IPS-18a (cell line): ENCODE data around the gene PLCB4.

Source experiments
- H3K27ac ChIP-seq: one replicate; pipeline ENCODE4 v1.5.1; 2013; ENCODE audit warnings: low read length
- H3K27me3 ChIP-seq: one replicate; pipeline ENCODE4 v1.6.1; 2013; ENCODE audit warnings: mild to moderate bottlenecking, low read length; ENCODE audit not compliant: control insufficient read depth, insufficient read depth
- H3K36me3 ChIP-seq: one replicate; pipeline ENCODE4 v1.6.1; 2013; ENCODE audit warnings: low read depth, low read length; ENCODE audit not compliant: control insufficient read depth
- H3K4me1 ChIP-seq: one replicate; pipeline ENCODE4 v1.6.1; 2013; ENCODE audit warnings: low read depth, low read length; ENCODE audit not compliant: control insufficient read depth
- H3K4me3 ChIP-seq: one replicate; pipeline ENCODE4 v1.5.1; 2013; ENCODE audit warnings: low read length
- H3K9ac ChIP-seq: one replicate; pipeline ENCODE4 v1.6.1; 2013; ENCODE audit warnings: mild to moderate bottlenecking, low read length, moderate library complexity
- H3K9me3 ChIP-seq: one replicate; pipeline ENCODE4 v1.6.1; 2013; ENCODE audit warnings: low read depth, low read length; ENCODE audit not compliant: control insufficient read depth

Gene PLCB4

DNA sequence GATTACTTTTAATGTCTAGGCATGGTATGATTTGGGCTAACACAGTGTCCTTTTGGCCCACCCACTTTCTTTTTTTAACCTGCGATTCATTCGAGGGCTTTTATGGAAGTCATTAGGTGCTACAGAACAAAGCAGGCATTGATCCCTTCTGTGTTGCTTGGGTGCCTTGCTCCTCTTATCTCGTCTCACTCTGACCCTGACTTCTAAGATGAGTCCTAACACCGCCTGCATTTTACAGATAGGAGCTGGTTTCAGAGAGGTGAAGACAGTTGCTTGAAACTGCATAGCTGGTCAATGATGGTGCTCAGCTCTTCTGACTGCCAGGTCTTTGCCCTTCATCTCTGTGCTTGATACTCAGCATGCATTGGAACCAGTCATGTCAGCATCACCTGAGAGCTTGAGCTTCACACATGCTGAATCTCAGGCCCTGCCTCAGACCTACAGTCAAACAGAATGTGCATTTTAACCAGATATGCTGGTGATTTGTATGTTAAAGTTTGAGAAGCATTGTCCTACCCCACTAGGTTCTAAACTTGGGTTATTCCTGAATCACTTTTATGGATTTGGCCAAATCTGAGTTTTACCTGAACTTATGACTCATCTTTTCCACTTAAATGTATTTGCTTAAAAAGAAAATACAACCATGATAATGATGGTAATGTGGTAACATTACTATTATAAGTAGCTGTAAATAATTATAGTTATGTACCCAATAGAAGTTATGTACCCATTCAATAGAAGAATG is 142.3 kb downstream of the PLCB4 start:
- H3K4me1 ChIP-seq, result no peaks in the 10 kb centered on the region
- no peak overlapping the region for H3K9ac ChIP-seq
- no peaks in the 10 kb centered on the region for H3K9me3 ChIP-seq
- no peaks in the 10 kb centered on the region for H3K36me3 ChIP-seq
- no peaks in the 10 kb centered on the region for H3K27me3 ChIP-seq
- H3K27ac ChIP-seq, result no peak overlapping the region
- H3K4me3 ChIP-seq, result no peak overlapping the region

DNA sequence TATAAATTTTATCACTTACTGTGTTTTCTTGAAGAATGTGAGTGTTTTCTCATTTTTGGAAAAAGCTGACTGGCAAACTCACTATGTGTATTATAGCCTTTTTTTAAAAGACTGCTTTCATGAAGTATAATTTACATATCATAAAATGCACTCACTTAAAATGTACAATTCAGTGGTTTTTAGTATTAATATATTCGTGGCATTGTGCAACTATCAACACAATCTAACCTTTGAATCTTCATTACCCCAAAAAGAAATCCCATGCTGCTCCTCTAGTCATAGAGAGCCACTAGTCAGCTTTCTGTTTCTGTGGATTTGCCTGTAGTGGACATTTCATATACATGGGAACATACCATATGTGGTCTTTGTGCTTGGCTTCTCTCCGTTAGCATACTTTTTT is 143.8 kb downstream of the PLCB4 start:
- no peaks in the 10 kb centered on the region for H3K4me1 ChIP-seq
- H3K4me3 ChIP-seq, result no peak overlapping the region
- no peaks in the 10 kb centered on the region for H3K27me3 ChIP-seq
- H3K9me3 ChIP-seq, result no peaks in the 10 kb centered on the region
- no peaks in the 10 kb centered on the region for H3K36me3 ChIP-seq
- no peak overlapping the region for H3K9ac ChIP-seq
- H3K27ac ChIP-seq, result no peak overlapping the region

DNA sequence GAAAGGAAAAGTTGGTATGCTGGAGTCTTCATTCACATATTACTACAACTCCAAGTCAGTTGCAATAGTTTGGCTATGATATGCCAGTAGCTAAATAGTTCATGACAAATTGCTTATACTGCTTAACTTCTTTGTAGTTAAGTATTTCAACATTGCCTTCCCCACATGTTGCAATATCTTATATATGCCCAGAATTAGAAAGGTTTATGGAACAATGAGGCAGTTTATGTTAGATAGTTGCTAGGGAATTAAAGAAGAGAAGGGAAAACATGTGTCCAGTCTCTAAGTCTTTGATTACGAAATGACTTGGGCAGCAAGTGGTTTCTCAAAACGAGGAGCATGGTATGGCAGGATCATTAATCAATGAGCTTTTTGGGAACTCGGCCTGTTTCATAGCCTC is 145.8 kb downstream of the PLCB4 start:
- H3K9me3 ChIP-seq, result no peaks in the 10 kb centered on the region
- H3K9ac ChIP-seq, result no peak overlapping the region
- no peaks in the 10 kb centered on the region for H3K36me3 ChIP-seq
- no peaks in the 10 kb centered on the region for H3K27me3 ChIP-seq
- no peaks in the 10 kb centered on the region for H3K4me1 ChIP-seq
- no peak overlapping the region for H3K4me3 ChIP-seq
- no peak overlapping the region for H3K27ac ChIP-seq

DNA sequence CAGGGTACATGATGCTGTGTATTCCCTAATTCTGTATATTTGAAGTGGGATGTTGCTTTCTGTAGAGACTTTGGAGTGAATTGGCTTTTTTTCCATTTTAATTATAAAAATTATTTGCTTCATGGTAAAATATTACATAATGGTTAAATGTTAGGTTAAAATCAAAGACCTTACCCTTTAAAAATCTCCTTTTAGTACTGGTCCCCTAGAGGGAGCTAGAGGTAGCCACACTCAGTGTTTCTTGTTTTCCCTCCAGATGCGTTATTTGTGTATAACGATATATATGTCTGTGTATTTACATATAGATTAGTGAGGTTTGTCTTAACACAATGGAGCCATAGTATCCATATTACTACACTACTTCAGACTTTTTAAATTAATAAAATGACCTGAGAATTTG is 146.7 kb downstream of the PLCB4 start:
- no peak overlapping the region for H3K4me3 ChIP-seq
- H3K4me1 ChIP-seq, result peaks cover under 1% of the 10 kb centered on the region
- no peaks in the 10 kb centered on the region for H3K27me3 ChIP-seq
- H3K36me3 ChIP-seq, result no peaks in the 10 kb centered on the region
- no peak overlapping the region for H3K27ac ChIP-seq
- H3K9me3 ChIP-seq, result no peaks in the 10 kb centered on the region
- H3K9ac ChIP-seq, result no peak overlapping the region

DNA sequence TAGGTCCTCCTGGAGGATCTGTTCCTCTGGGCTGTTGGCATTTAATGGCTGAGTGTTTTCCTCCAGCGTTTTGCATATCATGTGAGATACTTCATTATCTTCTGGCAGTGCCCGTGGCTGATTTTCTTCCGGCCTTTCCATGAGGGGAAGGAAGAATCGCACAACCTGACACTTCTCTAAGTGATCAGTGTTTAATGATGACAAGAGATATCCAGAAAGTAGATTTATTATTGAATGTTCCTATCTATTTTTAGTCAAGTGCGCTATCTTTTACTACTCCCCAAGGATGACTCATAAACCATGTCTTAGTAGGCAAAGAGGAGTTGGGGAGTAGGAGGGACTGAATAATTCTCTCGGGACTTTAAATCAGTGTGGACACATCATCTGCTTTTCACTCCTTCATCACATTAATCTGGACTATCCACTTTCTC is 149.7 kb downstream of the PLCB4 start:
- Histone ChIP-seq H3K36me3 (no peaks in the 10 kb centered on the region), H3K9ac (no peak overlapping the region), H3K27me3 (no peaks in the 10 kb centered on the region), H3K4me1 (peaks cover 12% of the 10 kb centered on the region), H3K4me3 (no peak overlapping the region), H3K27ac (no peak overlapping the region), H3K9me3 (no peaks in the 10 kb centered on the region)

DNA sequence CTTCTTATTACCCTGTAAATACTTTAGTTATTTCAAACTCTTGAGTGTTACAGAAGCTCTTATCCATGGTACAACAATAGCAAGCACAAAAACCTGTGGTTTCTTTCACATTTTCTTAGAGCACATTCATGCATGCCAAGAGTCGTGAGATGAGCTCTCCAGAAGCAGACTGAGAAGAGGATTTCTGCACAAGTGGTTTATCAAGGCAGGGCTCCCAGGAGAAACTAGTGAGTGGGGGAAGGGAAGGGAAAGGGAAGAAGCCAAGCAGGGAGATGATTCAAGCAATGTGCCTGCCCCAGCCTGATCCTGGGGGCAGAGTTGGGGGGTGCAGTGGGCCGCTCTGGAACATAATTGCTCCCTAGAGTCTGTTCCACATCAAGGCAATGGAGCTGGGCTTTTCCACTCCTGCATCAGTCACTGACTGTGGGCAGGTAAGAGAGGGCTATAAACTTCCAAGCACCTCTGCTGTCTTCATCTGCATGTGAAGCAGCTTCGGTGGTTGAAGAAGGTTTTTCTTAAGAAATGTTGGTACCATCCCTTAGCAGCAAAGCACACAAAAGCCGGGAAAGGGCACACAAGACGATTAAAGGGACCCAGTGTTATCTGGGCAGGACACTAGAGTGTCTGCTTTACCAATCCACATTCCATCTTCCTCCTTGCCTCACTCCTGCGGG is 152.1 kb downstream of the PLCB4 start:
- Histone ChIP-seq H3K27ac (no peak overlapping the region), H3K27me3 (no peaks in the 10 kb centered on the region), H3K36me3 (no peaks in the 10 kb centered on the region), H3K9me3 (no peaks in the 10 kb centered on the region), H3K4me1 (peaks cover 12% of the 10 kb centered on the region), H3K4me3 (no peak overlapping the region), H3K9ac (no peak overlapping the region)

DNA sequence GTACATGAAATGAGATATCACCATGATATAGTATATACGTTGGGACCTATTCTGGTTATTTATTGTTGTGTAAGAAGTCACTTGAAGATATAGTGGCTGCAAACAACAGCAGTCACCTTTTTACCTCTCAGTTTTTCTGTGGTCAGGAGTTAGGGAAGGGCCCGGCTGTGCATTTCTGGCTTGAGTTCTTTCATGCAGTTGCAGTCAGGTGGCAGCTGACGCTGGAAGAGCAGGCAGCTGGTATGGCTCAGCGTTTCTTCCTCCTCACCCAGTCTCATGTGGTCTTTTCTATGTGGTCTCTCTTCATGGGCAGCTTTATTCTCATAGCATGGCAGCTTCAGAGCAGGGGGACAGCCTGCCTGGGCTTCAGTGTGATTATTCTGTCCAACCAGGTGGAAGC is 154.4 kb downstream of the PLCB4 start:
- no peaks in the 10 kb centered on the region for H3K36me3 ChIP-seq
- H3K4me1 ChIP-seq, result peaks cover 12% of the 10 kb centered on the region
- H3K27ac ChIP-seq, result no peak overlapping the region
- H3K9ac ChIP-seq, result no peak overlapping the region
- no peaks in the 10 kb centered on the region for H3K9me3 ChIP-seq
- no peak overlapping the region for H3K4me3 ChIP-seq
- H3K27me3 ChIP-seq, result no peaks in the 10 kb centered on the region

DNA sequence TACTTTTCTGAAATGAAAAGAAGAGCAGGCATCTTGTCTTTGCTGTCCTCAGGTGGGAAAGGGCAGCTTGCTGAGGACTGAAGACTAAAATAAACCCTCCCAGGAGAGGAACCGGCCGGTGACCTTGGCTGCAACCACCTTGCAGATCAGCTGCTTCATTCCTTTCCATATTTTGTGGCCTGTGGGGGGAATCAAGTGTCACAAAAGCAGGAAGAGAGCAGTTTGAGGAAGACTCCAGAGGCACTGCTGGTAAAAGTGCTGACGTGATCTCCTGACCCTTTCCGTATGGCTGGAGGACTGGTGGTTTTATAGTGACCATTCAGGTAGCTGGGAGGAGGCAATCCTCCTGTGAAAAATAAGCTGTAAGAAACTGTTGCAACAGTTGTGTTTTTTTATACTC is 157.0 kb downstream of the PLCB4 start:
- H3K9me3 ChIP-seq, result no peaks in the 10 kb centered on the region
- no peaks in the 10 kb centered on the region for H3K27me3 ChIP-seq
- H3K9ac ChIP-seq, result no peak overlapping the region
- no peaks in the 10 kb centered on the region for H3K36me3 ChIP-seq
- peaks cover 8% of the 10 kb centered on the region for H3K4me1 ChIP-seq
- no peak overlapping the region for H3K27ac ChIP-seq
- H3K4me3 ChIP-seq, result no peak overlapping the region

DNA sequence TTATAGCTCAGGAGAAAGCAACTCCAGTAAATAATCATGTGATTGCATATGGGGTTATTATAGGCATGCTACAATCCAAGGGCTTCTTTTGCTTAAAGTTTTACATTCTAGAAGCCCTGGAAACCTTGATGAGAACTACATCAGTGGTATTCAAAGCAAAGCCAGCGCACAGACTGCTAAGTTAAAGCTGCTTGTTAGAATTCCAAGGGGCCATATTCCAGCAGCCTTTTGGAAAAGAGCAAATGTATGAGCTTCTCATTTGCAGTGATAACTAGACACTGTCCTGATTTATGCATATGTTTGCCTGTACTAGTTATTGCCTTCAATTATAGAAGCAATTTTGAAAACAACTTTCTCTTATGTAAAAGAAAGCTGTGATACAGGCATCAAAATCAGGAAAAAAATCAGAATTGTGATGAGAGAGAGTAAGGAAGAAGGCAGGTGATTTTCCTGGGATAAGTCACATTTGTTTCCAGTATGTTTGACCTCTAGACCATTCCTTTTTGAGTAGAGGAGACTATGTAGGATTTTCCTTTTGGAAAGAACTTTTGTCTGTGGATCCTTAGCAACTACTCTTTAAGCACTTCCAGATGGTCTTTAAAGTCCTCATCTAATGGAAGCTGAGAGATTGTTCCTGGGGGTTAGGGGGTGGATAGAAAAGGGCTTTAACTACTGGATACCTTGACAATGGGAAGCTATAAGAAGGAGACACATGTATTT is 159.2 kb downstream of the PLCB4 start:
- Histone ChIP-seq H3K36me3 (no peaks in the 10 kb centered on the region), H3K4me3 (no peak overlapping the region), H3K9me3 (no peaks in the 10 kb centered on the region), H3K4me1 (no peaks in the 10 kb centered on the region), H3K27me3 (no peaks in the 10 kb centered on the region), H3K9ac (no peak overlapping the region), H3K27ac (no peak overlapping the region)

DNA sequence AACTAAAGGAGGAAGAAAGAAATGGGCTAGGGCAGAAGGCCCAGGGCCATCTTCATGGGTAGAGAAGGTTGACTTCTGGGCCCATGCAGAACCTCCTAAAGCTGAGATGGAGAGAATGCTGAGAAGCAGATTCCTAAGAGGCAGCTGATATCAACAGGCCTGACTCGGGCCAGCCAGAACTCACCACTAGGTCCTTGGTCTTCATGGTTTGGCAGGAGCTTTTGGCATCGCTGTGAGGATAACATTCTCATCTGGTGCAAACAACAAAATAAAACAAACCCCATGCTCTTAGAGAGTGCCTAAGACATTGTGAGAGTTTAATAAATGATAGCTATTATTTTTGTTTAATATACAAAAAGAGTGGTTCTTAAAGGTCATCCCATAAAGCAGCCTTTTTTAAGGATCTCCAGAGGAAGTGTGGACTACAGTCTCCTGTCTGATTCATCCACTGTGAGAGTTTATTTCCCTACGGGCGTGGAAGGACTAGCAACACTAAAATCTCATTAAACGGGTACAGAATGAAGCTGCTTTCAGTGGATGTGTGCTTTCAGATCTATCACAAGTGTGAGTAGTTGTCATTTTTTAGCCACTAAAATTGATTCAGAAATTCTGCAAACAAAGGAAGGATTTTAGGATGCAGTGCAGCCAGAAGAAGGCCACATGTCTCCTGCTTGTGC is 160.0 kb downstream of the PLCB4 start:
- H3K4me1 ChIP-seq, result no peaks in the 10 kb centered on the region
- no peaks in the 10 kb centered on the region for H3K27me3 ChIP-seq
- no peak overlapping the region for H3K27ac ChIP-seq
- no peaks in the 10 kb centered on the region for H3K9me3 ChIP-seq
- no peaks in the 10 kb centered on the region for H3K36me3 ChIP-seq
- no peak overlapping the region for H3K9ac ChIP-seq
- H3K4me3 ChIP-seq, result no peak overlapping the region

DNA sequence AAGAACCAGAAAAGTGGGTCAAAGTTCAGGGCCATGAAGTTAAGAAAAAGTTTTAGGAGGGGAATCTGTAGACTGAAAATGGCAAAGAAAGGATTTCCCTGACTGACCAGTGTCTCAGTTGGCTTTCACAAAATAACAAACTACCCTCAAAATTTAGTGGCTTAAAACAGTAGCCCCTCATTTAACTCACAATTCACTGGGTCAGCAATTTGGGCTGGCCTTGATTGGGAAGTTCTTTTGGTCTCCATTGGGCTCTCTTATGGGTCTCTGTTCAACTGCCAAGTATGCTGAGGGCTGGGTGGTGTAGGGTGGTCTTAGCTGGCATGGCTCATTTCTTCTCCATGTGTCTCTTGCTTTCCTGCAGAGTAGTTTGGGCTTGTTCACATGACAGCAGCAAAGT is 161.5 kb downstream of the PLCB4 start:
- no peak overlapping the region for H3K27ac ChIP-seq
- H3K9me3 ChIP-seq, result no peaks in the 10 kb centered on the region
- no peaks in the 10 kb centered on the region for H3K4me1 ChIP-seq
- H3K27me3 ChIP-seq, result no peaks in the 10 kb centered on the region
- H3K36me3 ChIP-seq, result no peaks in the 10 kb centered on the region
- no peak overlapping the region for H3K4me3 ChIP-seq
- H3K9ac ChIP-seq, result no peak overlapping the region
